Measurements from ENCODE around the gene STBD1.

DNA sequence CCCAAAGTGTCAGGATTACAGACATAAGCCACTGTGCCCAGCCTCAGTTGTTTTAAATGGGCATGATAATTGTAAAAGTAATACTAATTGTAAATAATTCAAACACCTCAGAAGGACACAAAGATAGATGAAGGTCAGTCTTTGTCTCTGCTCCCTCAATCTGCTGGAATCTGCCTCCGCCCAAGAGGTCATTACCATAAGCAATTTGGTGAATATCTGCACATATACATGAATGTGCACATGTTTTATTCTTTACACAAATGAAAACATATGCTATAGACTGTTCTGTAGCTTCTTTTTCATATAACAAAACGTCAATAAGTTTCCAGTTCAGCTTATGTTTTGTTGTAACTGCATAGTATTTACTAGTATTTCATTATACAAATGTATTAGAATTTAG, 7.0 kb downstream of the STBD1 start:
- no peak for TF ChIP-seq EZH2 (optimal IDR thresholded peaks at IDR 0.05; ENCODE audit: low read depth, low read length)
- no peak for TF ChIP-seq CTCF (IDR thresholded peaks at IDR 0.05; ENCODE audit: low read length)
